IPS-18a (cell line): ENCODE measurements around the gene STIM1.
"Not testable (repeated sequence)": the region's sequence is repeated elsewhere in the genome, so short reads cannot be mapped to it uniquely, and the experiment has no call there.

Experiments used
- H3K27ac ChIP-seq: one replicate; pipeline ENCODE4 v1.5.1; 2013; ENCODE audit warnings: low read length
- H3K27me3 ChIP-seq: one replicate; pipeline ENCODE4 v1.6.1; 2013; ENCODE audit warnings: mild to moderate bottlenecking, low read length; ENCODE audit not compliant: control insufficient read depth, insufficient read depth
- H3K36me3 ChIP-seq: one replicate; pipeline ENCODE4 v1.6.1; 2013; ENCODE audit warnings: low read depth, low read length; ENCODE audit not compliant: control insufficient read depth
- H3K4me1 ChIP-seq: one replicate; pipeline ENCODE4 v1.6.1; 2013; ENCODE audit warnings: low read depth, low read length; ENCODE audit not compliant: control insufficient read depth
- H3K4me3 ChIP-seq: one replicate; pipeline ENCODE4 v1.5.1; 2013; ENCODE audit warnings: low read length
- H3K9ac ChIP-seq: one replicate; pipeline ENCODE4 v1.6.1; 2013; ENCODE audit warnings: mild to moderate bottlenecking, low read length, moderate library complexity
- H3K9me3 ChIP-seq: one replicate; pipeline ENCODE4 v1.6.1; 2013; ENCODE audit warnings: low read depth, low read length; ENCODE audit not compliant: control insufficient read depth

Gene STIM1

GRCh38 chr11:3894128-3894731 lies 38.8 kb downstream of the STIM1 start:
- no peak overlapping the region for H3K9ac ChIP-seq
- H3K27me3 ChIP-seq: no peaks in the 10 kb centered on the region
- no peaks in the 10 kb centered on the region for H3K9me3 ChIP-seq
- H3K27ac ChIP-seq: no peak overlapping the region
- no peaks in the 10 kb centered on the region for H3K4me1 ChIP-seq
- no peaks in the 10 kb centered on the region for H3K36me3 ChIP-seq
- no peak overlapping the region for H3K4me3 ChIP-seq

- Histone ChIP-seq H3K27ac (no peak overlapping the region), H3K36me3 (no peaks in the 10 kb centered on the region), H3K4me3 (no peak overlapping the region), H3K4me1 (no peaks in the 10 kb centered on the region), H3K9ac (no peak overlapping the region), H3K9me3 (no peaks in the 10 kb centered on the region), H3K27me3 (no peaks in the 10 kb centered on the region)
Observed at GRCh38 chr11:3896644-3897043, 41.2 kb downstream of the STIM1 start.

GRCh38 chr11:3900230-3900629 lies 44.8 kb downstream of the STIM1 start:
- H3K4me1 ChIP-seq, H3K4me3 ChIP-seq, H3K9ac ChIP-seq, H3K9me3 ChIP-seq, H3K36me3 ChIP-seq, H3K27ac ChIP-seq, H3K27me3 ChIP-seq: not testable (repeated sequence)

- Histone ChIP-seq H3K27me3 (no peaks in the 10 kb centered on the region), H3K9ac (no peak overlapping the region), H3K27ac (no peak overlapping the region), H3K4me3 (no peak overlapping the region), H3K9me3 (no peaks in the 10 kb centered on the region), H3K36me3 (no peaks in the 10 kb centered on the region), H3K4me1 (no peaks in the 10 kb centered on the region)
Observed at GRCh38 chr11:3901249-3902025, 46.0 kb downstream of the STIM1 start.

- Histone ChIP-seq H3K9ac (no peak overlapping the region), H3K4me1 (no peaks in the 10 kb centered on the region), H3K27me3 (no peaks in the 10 kb centered on the region), H3K9me3 (no peaks in the 10 kb centered on the region), H3K27ac (no peak overlapping the region), H3K36me3 (no peaks in the 10 kb centered on the region), H3K4me3 (no peak overlapping the region)
Observed at GRCh38 chr11:3902441-3902840, 47.0 kb downstream of the STIM1 start.

- no peaks in the 10 kb centered on the region for H3K4me1 ChIP-seq
- H3K4me3 ChIP-seq: no peak overlapping the region
Observed at GRCh38 chr11:3903207-3903896, 47.9 kb downstream of the STIM1 start.

GRCh38 chr11:3904228-3904627 lies 48.8 kb downstream of the STIM1 start:
- no peak overlapping the region for H3K9ac ChIP-seq
- no peaks in the 10 kb centered on the region for H3K4me1 ChIP-seq
- no peak overlapping the region for H3K27ac ChIP-seq
- no peaks in the 10 kb centered on the region for H3K9me3 ChIP-seq
- no peaks in the 10 kb centered on the region for H3K27me3 ChIP-seq
- no peaks in the 10 kb centered on the region for H3K36me3 ChIP-seq
- H3K4me3 ChIP-seq: no peak overlapping the region

More at GRCh38 chr11:3903207-3903896, 47.9 kb downstream of the STIM1 start:
- Histone ChIP-seq H3K27me3 (no peaks in the 10 kb centered on the region), H3K27ac (no peak overlapping the region), H3K36me3 (no peaks in the 10 kb centered on the region), H3K9me3 (no peaks in the 10 kb centered on the region), H3K9ac (no peak overlapping the region)

- H3K9ac ChIP-seq: no peak overlapping the region
- H3K9me3 ChIP-seq: no peaks in the 10 kb centered on the region
- no peaks in the 10 kb centered on the region for H3K36me3 ChIP-seq
- H3K27me3 ChIP-seq: no peaks in the 10 kb centered on the region
- H3K4me3 ChIP-seq: no peak overlapping the region
- no peaks in the 10 kb centered on the region for H3K4me1 ChIP-seq
- no peak overlapping the region for H3K27ac ChIP-seq
Observed at GRCh38 chr11:3905080-3905953, 49.9 kb downstream of the STIM1 start.

GRCh38 chr11:3906166-3906565 lies 50.7 kb downstream of the STIM1 start:
- H3K4me1 ChIP-seq: no peaks in the 10 kb centered on the region
- H3K9ac ChIP-seq: no peak overlapping the region
- no peaks in the 10 kb centered on the region for H3K9me3 ChIP-seq
- H3K27ac ChIP-seq: no peak overlapping the region
- H3K27me3 ChIP-seq: no peaks in the 10 kb centered on the region
- no peaks in the 10 kb centered on the region for H3K36me3 ChIP-seq
- H3K4me3 ChIP-seq: no peak overlapping the region

- Histone ChIP-seq H3K27me3 (no peaks in the 10 kb centered on the region), H3K4me3 (no peak overlapping the region), H3K9me3 (no peaks in the 10 kb centered on the region), H3K4me1 (no peaks in the 10 kb centered on the region), H3K9ac (no peak overlapping the region), H3K36me3 (no peaks in the 10 kb centered on the region), H3K27ac (no peak overlapping the region)
Observed at GRCh38 chr11:3907590-3907989, 52.1 kb downstream of the STIM1 start.

GRCh38 chr11:3909901-3910300 lies 54.4 kb downstream of the STIM1 start:
- H3K36me3 ChIP-seq: no peaks in the 10 kb centered on the region
- no peak overlapping the region for H3K27ac ChIP-seq

More at GRCh38 chr11:3909901-3910300, 54.4 kb downstream of the STIM1 start:
- no peaks in the 10 kb centered on the region for H3K27me3 ChIP-seq
- H3K9ac ChIP-seq: no peak overlapping the region
- H3K4me3 ChIP-seq: no peak overlapping the region
- no peaks in the 10 kb centered on the region for H3K4me1 ChIP-seq
- no peaks in the 10 kb centered on the region for H3K9me3 ChIP-seq
